ENCODE data around the gene RBM12. TPM values are rescaled to one million over a fixed set of nuclear protein-coding genes. Genes with fewer than 3 reads are reported as not detected.

RBM12 gene
- total and polyA plus RNA-seq, 2 donors (not counting 1 experiment from before 2014, with no cell fraction given), result 52.7 to 144 TPM

- H3K79me2 ChIP-seq (ENCODE audit: control insufficient read depth, insufficient read depth, low read length), result peaks cover 25% of the 10 kb centered on the region
- H4K20me1 ChIP-seq (ENCODE audit: control insufficient read depth, insufficient read depth, low read length, poor library complexity, severe bottlenecking), result peaks cover 32% of the 10 kb centered on the region
- Mint-ChIP-seq H3K9me3 (ENCODE audit: insufficient read depth) (no peaks in the 10 kb centered on the region), H3K4me3 (no peak overlapping the region), H3K4me1 (peaks cover 24% of the 10 kb centered on the region), H3K27ac (peak overlapping the region; percentile 37), H3K27me3 (no peaks in the 10 kb centered on the region)
- ChIA-PET POLR2A (interaction anchor here (0.6 to 1.0 kb wide), 2 partner anchors 39 to 290 kb away, joined by 3 to 5 read pairs; partner anchors contain the start of gene RBM39), CTCF (interaction anchor here (1.0 to 1.6 kb wide), 4 partner anchors 9 to 239 kb away, joined by 3 to 5 read pairs (median 4); no protein-coding TSS in a partner anchor)
- no peak overlapping the region for H3K4me2 ChIP-seq (replicated peaks; ENCODE audit: low read depth, low read length, poor library complexity, severe bottlenecking)
- no peak overlapping the region for H2AFZ ChIP-seq (ENCODE audit: insufficient read depth, low read depth, low read length, poor library complexity, severe bottlenecking)
- H3K4me3 ChIP-seq (ENCODE audit: control extremely low read depth in 1 of 5, extremely low read depth in 1 of 5, insufficient read depth in 1 of 5, low read depth in 2 of 5, low read length in 4 of 5), result no peak overlapping the region
- no peak for TF ChIP-seq EZH2 (IDR thresholded peaks at IDR 0.05; ENCODE audit: borderline replicate concordance, insufficient read depth, low read depth, low read length, poor library complexity, severe bottlenecking)
- no peak for TF ChIP-seq CTCF (IDR thresholded peaks at IDR 0.05)
- ATAC-seq (ENCODE audit: low read depth) (no peak), DNase-seq (peak; percentile 18)
- no peak overlapping the region for H3K9ac ChIP-seq (ENCODE audit: low read length)
- no peaks in the 10 kb centered on the region for H3K9me3 ChIP-seq (ENCODE audit: control extremely low read depth in 1 of 3, control insufficient read depth in 2 of 3, insufficient read depth in 1 of 3, low read length in 2 of 3)
- no peaks in the 10 kb centered on the region for H3K27me3 ChIP-seq (replicated peaks in 1 of 4; ENCODE audit: control extremely low read depth in 1 of 4, control insufficient read depth in 3 of 4, insufficient read depth in 4 of 4, low read length in 3 of 4)
- no CpG with 5 or more reads among the region's 4 CpGs for WGBS (ENCODE audit: insufficient coverage)
- no peak overlapping the region for H3K27ac ChIP-seq (ENCODE audit: low read length in 2 of 2)
- H3K4me1 ChIP-seq (ENCODE audit: control insufficient read depth in 2 of 2, insufficient read depth in 2 of 2, low read length in 2 of 2), result peaks cover 14 to 17% of the 10 kb centered on the region in 2 donors
- peaks cover 17 to 57% of the 10 kb centered on the region in 2 experiments for H3K36me3 ChIP-seq (replicated peaks in 1 of 2; ENCODE audit: control extremely low read depth in 1 of 2, control insufficient read depth in 1 of 2, extremely low read depth in 1 of 2, insufficient read depth in 2 of 2, low read length in 1 of 2)
- intact Hi-C loops (cut with micrococcal nuclease), result no loop called here
Observed at GRCh38 chr20:35702824-35703695, 38.4 kb upstream of the RBM12 start.
